GM18909 (cell line): ENCODE data around the gene SMPD3.

Experiments used
- ATAC-seq: cut with Tn5 transposase; IDR thresholded peaks from one replicate; pipeline ENCODE4 v1.9.1; 2021; ENCODE audit warnings: mild to moderate bottlenecking; ENCODE audit not compliant: unreplicated experiment, poor library complexity

Gene SMPD3

GRCh38 chr16:68473358-68474070 is 25.2 kb upstream of the SMPD3 start:
- ATAC-seq = no peak

DNA sequence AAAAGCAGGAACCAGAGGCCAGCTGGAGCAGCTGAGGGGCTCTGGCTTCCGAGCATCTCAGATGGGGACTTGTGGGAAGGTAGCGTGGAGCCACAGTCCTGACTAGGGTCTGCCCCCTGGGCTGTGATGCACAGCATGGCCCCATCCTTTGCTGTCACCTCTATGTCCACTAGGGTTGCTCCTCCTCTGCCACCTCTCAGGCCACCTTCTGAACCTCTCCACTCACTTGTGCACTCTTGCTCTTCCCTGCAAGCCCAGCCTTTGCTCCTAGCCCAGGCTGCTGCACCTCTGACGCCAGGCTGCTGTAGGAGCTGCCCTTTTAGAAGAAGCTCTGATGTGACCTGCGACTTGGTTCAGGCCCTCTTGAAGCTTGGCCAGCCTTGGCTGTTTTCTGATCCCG is 24.3 kb upstream of the SMPD3 start:
- ATAC-seq = no peak

DNA sequence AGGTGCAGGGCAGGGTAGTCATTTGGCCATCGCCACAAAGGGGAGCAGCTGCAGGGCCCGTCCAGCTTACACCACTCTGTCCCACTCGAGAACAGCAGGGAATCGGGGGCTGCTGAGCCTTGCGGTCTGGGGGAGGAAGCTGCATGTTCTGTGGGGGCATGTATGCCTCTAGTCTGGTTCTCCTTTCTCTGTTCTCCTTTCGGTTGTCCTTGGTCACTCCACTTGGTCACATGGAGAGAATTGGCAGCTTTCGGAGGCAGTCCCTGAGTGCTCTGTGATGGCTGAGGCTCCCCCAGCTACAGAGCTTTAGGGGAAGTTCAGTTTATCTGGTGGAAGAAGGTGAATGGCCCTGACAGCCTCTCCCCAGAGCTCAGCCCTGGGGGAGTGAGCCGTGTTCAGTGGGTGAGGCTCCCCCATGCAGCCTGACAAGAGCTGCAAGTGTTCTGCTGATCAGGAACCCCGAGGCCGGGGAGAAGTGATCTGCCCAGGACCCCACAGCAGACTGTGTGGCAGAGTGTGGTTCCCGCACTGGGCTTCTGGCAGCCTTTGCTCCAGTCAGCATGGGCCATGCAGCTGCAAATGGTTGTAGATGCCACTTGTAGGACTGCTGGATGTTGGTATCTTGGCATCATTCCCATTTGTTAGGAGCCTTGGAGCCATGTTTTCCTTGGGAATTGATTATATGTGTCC is 22.3 kb upstream of the SMPD3 start:
- ATAC-seq = peak; percentile 91

DNA sequence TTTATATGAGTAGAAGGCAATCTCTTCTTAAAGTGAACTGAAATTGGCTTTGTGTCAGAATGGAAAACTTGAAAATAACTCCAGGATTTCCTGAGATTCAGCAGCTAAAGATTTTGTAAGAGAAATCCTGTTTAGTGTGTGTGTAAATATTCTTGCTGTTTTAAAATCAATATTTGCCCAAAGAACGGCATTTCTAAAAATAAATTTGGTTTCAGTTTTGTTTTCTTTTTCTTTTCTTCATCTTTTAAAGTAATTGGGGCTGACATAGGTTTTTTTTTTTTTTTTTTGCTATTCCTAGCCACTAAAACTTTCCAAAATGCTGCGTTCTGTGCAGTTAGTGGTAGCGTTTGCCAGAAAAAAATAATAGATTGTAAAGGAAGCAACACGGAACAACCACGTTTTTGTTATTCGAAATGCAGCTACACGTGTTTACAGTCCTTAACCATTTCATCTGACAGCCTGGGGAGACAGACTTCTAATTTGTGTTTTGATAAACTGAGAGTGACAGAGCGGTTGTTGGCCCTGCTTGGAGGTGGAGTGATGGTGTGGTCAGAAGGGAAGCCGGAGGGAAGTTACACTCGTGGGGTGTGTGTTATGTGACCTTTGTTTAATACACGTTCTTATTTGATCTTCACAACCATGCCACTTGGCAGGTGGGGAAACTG is 21.6 kb upstream of the SMPD3 start:
- peak; percentile 21 for ATAC-seq

GRCh38 chr16:68468842-68469241 is 20.5 kb upstream of the SMPD3 start:
- no peak for ATAC-seq

- no peak for ATAC-seq
Observed at GRCh38 chr16:68466174-68466573, 17.9 kb upstream of the SMPD3 start.

GRCh38 chr16:68463904-68464303 is 15.6 kb upstream of the SMPD3 start:
- no peak for ATAC-seq

DNA sequence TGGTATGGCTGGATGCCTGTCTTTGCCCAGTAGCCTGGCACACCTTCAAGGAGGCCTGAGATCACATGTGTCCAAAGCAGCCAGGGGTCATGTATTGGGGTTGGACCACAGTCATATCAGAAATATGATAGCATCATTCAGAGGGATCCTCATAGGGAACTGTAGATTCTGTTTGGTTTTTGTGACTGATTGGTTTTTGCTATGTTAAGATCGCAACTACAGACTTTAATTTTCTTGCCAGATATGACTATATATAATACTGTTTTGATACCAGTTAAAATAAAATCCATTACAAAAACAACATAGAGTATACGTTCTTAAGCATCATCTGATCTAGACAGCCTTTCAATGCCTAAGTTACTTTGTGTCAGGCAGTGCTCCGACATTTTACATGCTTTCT is 11.8 kb upstream of the SMPD3 start:
- ATAC-seq = no peak

- no peak for ATAC-seq
Observed at GRCh38 chr16:68459457-68459856, 11.1 kb upstream of the SMPD3 start.

DNA sequence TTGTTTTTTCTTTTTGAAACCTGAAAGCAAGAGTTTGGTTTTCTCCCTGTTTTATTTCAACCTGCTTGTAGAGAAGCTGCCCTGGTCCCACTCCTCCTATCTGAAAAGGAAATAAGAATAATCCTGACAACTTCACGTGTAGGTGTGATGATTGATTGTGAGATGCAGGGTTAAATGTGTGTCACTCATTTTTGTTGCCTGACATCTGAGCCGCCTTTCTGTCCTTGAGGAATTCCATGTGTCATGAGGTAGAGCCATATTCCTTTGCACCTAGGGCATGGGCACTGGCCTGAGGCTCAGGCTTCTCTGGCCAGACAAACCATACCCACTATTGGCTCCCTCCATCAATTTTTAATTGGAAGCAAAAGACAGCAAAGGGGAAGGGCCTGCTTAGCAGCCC is 10.2 kb upstream of the SMPD3 start:
- ATAC-seq = no peak

DNA sequence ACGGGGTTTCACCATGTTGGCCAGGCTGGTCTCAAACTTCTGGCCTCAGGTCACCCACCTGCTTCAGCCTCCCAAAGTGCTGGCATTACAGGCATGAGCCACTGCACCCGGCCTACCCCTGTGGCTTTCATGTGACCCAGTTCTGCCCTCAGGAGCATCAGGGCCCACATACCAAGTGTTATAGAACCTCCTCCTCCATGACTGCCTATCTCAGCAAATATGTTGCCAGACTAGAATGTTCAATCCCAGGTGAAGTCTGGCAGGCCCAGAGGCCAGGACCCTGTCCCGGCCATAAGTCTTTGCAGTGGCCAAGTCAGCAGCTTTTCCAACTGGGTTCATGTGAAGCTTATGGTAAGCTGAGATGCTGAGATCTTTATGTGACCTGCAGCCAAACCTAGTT is 9.8 kb upstream of the SMPD3 start:
- no peak for ATAC-seq

- ATAC-seq = no peak
Observed at GRCh38 chr16:68455631-68456030, 7.3 kb upstream of the SMPD3 start.

DNA sequence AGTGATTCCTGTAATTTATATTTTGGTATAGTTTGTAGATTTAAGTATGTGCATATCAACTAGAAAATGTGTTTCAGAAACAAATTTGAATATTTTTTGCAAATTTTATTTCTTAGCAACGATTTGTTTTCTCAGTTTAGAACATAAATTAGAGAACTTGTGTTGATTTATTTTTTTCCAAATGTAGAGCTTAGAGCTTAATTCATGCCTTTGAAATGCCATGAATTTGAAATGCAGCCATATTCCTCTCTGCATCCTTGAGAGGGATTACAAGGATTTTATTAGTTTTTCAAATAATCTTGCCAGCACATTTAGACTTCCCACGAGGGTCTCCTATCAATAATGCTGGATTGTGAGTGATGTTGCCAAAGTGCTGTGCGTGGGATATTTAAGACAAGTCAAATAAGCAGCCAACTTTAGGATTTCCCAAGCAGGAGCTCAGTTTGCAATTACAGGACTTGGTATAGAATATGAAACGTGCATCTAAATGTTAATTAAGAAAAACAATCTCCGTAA is 6.7 kb upstream of the SMPD3 start:
- ATAC-seq = no peak

- ATAC-seq = no peak
Observed at GRCh38 chr16:68453816-68454215, 5.5 kb upstream of the SMPD3 start.

GRCh38 chr16:68452176-68452575 is 3.9 kb upstream of the SMPD3 start:
- ATAC-seq = no peak

- ATAC-seq = no peak
Observed at GRCh38 chr16:68451676-68452075, 3.4 kb upstream of the SMPD3 start.

GRCh38 chr16:68450741-68451255 is 2.5 kb upstream of the SMPD3 start:
- ATAC-seq = no peak

DNA sequence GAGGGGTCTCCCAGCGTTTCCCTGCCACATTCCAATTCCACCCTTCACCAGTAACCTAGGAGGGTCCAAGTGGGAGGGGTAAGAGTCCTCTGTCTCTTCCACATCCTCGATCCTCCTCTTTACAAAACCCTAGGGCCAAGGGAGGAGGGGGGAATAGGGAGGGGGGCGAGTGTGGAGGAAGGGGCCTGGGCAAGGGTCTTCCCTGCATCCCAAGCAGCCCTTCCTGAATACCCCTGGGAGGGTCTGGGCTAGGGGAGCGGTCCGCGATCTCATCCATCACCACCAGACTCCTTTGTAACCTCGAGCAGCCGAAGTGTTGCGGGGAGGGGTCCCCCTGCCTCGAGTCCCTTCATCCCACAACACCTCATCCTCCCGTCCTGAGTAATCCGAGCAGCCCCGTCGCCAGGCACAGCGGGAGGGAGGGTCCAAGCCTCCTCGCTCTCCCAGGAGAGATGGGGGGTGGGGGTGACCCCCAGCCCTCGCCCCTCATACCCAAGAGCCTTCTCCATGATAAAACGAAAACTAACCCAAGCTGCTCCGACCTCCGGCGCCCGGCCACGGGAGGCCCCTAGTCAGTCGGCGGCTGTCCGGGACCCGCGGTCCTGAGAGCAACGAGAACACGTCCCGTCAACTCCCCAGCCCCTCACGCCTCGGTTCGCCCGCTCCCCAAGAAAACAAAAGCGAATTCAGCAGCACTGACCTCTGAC is 502 bp downstream of the SMPD3 start:
- peak; percentile 27 for ATAC-seq

DNA sequence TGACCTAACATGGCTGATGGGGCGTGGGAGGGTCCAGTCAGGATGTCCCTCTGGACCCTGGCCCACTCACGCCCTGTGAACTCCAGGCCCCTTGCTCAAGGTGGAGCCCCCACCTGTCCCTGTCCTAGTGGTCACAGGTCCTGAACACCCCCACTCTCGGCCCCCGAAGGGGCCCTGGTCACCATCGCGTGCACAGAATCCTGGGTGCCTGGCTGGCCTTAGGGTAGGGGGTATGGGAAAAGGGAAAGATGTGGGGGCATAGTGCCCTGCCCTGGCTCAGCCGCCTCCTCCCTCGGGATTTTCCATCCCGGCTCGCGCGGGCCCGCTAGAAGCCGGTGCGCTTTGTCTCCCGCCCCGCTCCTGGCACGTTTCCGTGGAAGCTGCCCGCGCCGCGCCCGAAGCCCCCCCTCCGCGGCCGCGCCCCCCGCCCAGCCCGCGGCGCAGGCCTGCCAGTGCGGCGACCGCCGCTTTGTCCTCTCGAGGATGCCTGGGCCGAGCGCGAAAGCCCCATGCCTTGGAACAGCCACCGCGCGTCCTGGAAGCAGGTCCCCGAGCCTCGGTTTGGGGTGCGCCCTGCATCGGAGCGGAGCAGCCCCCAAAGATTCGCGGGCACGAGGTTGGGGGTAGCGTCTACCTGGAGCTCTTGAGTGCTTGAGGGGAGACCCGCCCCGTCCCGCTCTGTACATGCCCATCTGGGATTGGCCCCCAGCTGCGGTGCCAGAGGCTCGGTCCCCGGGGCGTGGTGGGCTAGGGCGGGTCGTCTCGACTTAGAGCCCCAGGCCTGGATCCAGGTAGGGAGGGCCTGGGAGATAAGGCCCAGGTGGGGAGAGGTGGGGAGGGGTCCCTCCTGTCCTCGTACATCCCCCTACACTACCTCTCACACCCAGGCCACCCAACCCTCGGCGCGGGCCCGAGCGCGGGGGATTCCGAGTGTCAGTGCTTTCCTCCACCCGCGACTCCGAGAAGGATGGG is 1.3 kb downstream of the SMPD3 start:
- no peak for ATAC-seq
